ENCODE data around the gene ANKRD66.
"Not testable (repeated sequence)": the region's sequence is repeated elsewhere in the genome, so short reads cannot be mapped to it uniquely, and the experiment has no call there.

The ANKRD66 gene

GRCh38 chr6:46746696-46747095 lies at the start of gene ANKRD66:
TSS of gene ANKRD66 (plus strand) at chr6:46746933. CDS start at chr6:46751949, 5,016 bp downstream.
- DNase-seq (ENCODE audit: low read depth), result no peak

GRCh38 chr6:46699970-46700369 lies 46.8 kb upstream of the ANKRD66 start:
- no peak for DNase-seq (ENCODE audit: low read depth)

GRCh38 chr6:46704562-46704961 lies 42.2 kb upstream of the ANKRD66 start:
- DNase-seq (ENCODE audit: low read depth), result peak; percentile 73

- no peak for DNase-seq (ENCODE audit: low read depth)
Measured at GRCh38 chr6:46706464-46706863, 40.3 kb upstream of the ANKRD66 start.

- no peak for DNase-seq (ENCODE audit: low read depth)
Measured at GRCh38 chr6:46711491-46711890, 35.2 kb upstream of the ANKRD66 start.

- peak; percentile 79 for DNase-seq (ENCODE audit: low read depth)
Measured at GRCh38 chr6:46715141-46715540, 31.6 kb upstream of the ANKRD66 start.

- peak; percentile 95 for DNase-seq (ENCODE audit: low read depth)
Measured at GRCh38 chr6:46719099-46719498, 27.6 kb upstream of the ANKRD66 start.

GRCh38 chr6:46720401-46720800 lies 26.3 kb upstream of the ANKRD66 start:
- DNase-seq (ENCODE audit: low read depth), result no peak

GRCh38 chr6:46729787-46730326 lies 16.9 kb upstream of the ANKRD66 start:
- no peak for DNase-seq (ENCODE audit: low read depth)

- DNase-seq (ENCODE audit: low read depth), result no peak
Measured at GRCh38 chr6:46730921-46731461, 15.7 kb upstream of the ANKRD66 start.

GRCh38 chr6:46733341-46733801 lies 13.4 kb upstream of the ANKRD66 start:
- no peak for DNase-seq (ENCODE audit: low read depth)

- peak; percentile 51 for DNase-seq (ENCODE audit: low read depth)
Measured at GRCh38 chr6:46734867-46735719, 11.6 kb upstream of the ANKRD66 start, which contains the start of gene PLA2G7. TSS of gene PLA2G7 (minus strand) at chr6:46735375. CDS start at chr6:46722891, 12,484 bp downstream.

- DNase-seq (ENCODE audit: low read depth), result no peak
Measured at GRCh38 chr6:46735720-46736031, 11.1 kb upstream of the ANKRD66 start.

GRCh38 chr6:46736906-46737305 lies 9.8 kb upstream of the ANKRD66 start:
- DNase-seq (ENCODE audit: low read depth), result peak; percentile 17

GRCh38 chr6:46741482-46741881 lies 5.3 kb upstream of the ANKRD66 start:
- no peak for DNase-seq (ENCODE audit: low read depth)

- DNase-seq (ENCODE audit: low read depth), result no peak
Measured at GRCh38 chr6:46741910-46742309, 4.8 kb upstream of the ANKRD66 start.

- DNase-seq (ENCODE audit: low read depth), result no peak
Measured at GRCh38 chr6:46743425-46744158, 3.1 kb upstream of the ANKRD66 start.

- DNase-seq (ENCODE audit: low read depth), result not testable (repeated sequence)
Measured at GRCh38 chr6:46744159-46744725, 2.5 kb upstream of the ANKRD66 start.

GRCh38 chr6:46745973-46746372 lies 760 bp upstream of the ANKRD66 start:
- no peak for DNase-seq (ENCODE audit: low read depth)

- no peak for DNase-seq (ENCODE audit: low read depth)
Measured at GRCh38 chr6:46748940-46749503, 2.3 kb downstream of the ANKRD66 start.

GRCh38 chr6:46749731-46750130 lies 3.0 kb downstream of the ANKRD66 start:
- no peak for DNase-seq (ENCODE audit: low read depth)

- DNase-seq (ENCODE audit: low read depth), result no peak
Measured at GRCh38 chr6:46751658-46752057, 4.9 kb downstream of the ANKRD66 start.
